Endothelial cell of umbilical vein (primary cell): ENCODE results near the gene TNIK. TPM values are rescaled to one million over a fixed set of nuclear protein-coding genes. Genes with fewer than 3 reads are reported as not detected.

Experiments used
- BruUV-seq: library from RNA; stranded (reverse); fragments of 400-500 nt; replicated peaks from 2 replicates; lab custom pipeline; 2021; lab: Mats Ljungman, UMichigan
- CTCF ChIA-PET: fragments of 300-600, 350-600 bp; sonication (Branson Sonifier 250); formaldehyde crosslinking; loops from one replicate; lab custom pipeline; 2021; ENCODE audit warnings: antibody characterized with exemption, inconsistent platforms; lab: Charles Lee
- POLR2A ChIA-PET: fragments of 300-600, 350-600 bp; sonication (Branson Sonifier 250); formaldehyde crosslinking; loops from one replicate; lab custom pipeline; 2021; ENCODE audit warnings: antibody characterized with exemption, inconsistent platforms; lab: Charles Lee
- DNase-seq: peaks from one replicate; pipeline ENCODE4 v3.0.0-alpha.2; 2011; ENCODE audit warnings: low read depth, low spot score
- FAIRE-seq: peaks from 2 replicates; lab custom pipeline; 2011; peaks lifted over from hg19 to GRCh38; lab: Jason Lieb, UNC
- H2AFZ ChIP-seq: 2 replicates; pipeline ENCODE4 v1.6.0; 2012; ENCODE audit warnings: low read depth, low read length, control low read depth, inconsistent platforms
- H3K27ac ChIP-seq: 2 replicates; pipeline ENCODE4 v1.5.1; 2011; ENCODE audit warnings: low read depth, mild to moderate bottlenecking, control low read depth, low read length, moderate library complexity; ENCODE audit not compliant: insufficient read depth
- H3K27me3 ChIP-seq, 2 experiments: 2 replicates each; pipeline versions ENCODE4 v1.6.0 to v1.6.1; 2011; ENCODE audit warnings: low read length in 2 of 2, mixed read lengths in 1 of 2; ENCODE audit not compliant: control insufficient read depth in 2 of 2, insufficient read depth in 2 of 2
- H3K36me3 ChIP-seq, 2 experiments: 2 replicates in 1 of 2; 3 replicates in 1 of 2; pipeline ENCODE4 v1.5.1; 2011; ENCODE audit warnings: low read length in 2 of 2, mild to moderate bottlenecking in 1 of 2, moderate library complexity in 1 of 2; ENCODE audit not compliant: control insufficient read depth in 2 of 2, insufficient read depth in 2 of 2; ENCODE audit errors: extremely low read depth in 1 of 2
- H3K4me1 ChIP-seq: 3 replicates; pipeline ENCODE4 v1.5.1; 2011; ENCODE audit warnings: mild to moderate bottlenecking, low read length; ENCODE audit not compliant: control insufficient read depth, insufficient read depth; ENCODE audit errors: extremely low read depth
- H3K4me2 ChIP-seq: 2 replicates; pipeline ENCODE4 v1.6.1; 2011; ENCODE audit warnings: low read length, control low read depth, mixed read lengths; ENCODE audit not compliant: insufficient read depth
- H3K4me3 ChIP-seq, 3 experiments: fragments of 200-600 bp in 1 of 3; sonication (generic), shearing (Covaris generic) in 1 of 3; replicated peaks in 1 of 3; 2 replicates each; pipeline ENCODE4 v1.5.1; 2011 to 2016; ENCODE audit warnings: control low read depth in 3 of 3, low read length in 3 of 3, mild to moderate bottlenecking in 2 of 3, inconsistent platforms in 1 of 3, low read depth in 1 of 3, moderate library complexity in 1 of 3; ENCODE audit not compliant: insufficient read depth in 1 of 3
- H3K79me2 ChIP-seq: 2 replicates; pipeline ENCODE4 v1.6.0; 2012; ENCODE audit warnings: low read length, inconsistent platforms; ENCODE audit not compliant: control insufficient read depth, insufficient read depth
- H3K9ac ChIP-seq: replicated peaks from 2 replicates; pipeline ENCODE3; 2011; ENCODE audit warnings: low read length, control low read depth; ENCODE audit not compliant: insufficient read depth; ENCODE audit errors: extremely low read depth
- H3K9me1 ChIP-seq: replicated peaks from 3 replicates; pipeline ENCODE4 v1.6.0; 2011; ENCODE audit warnings: mild to moderate bottlenecking, low read length; ENCODE audit not compliant: control insufficient read depth, insufficient read depth; ENCODE audit errors: extremely low read depth
- H3K9me3 ChIP-seq: replicated peaks from 2 replicates; pipeline ENCODE4 v1.5.1; 2012; ENCODE audit warnings: low read length, inconsistent platforms; ENCODE audit not compliant: control insufficient read depth, insufficient read depth
- H4K20me1 ChIP-seq: replicated peaks from 2 replicates; pipeline ENCODE3; 2011; ENCODE audit warnings: mild to moderate bottlenecking, low read length; ENCODE audit not compliant: control insufficient read depth, insufficient read depth; ENCODE audit errors: extremely low read depth
- EZH2 ChIP-seq: IDR thresholded peaks from 2 replicates; pipeline ENCODE4 v1.6.1; 2012; ENCODE audit warnings: borderline replicate concordance, low read depth, mild to moderate bottlenecking, moderate library complexity, low read length, inconsistent platforms; ENCODE audit not compliant: severe bottlenecking
- FOS ChIP-seq: IDR thresholded peaks from 2 replicates; pipeline ENCODE4 v1.6.1; 2011; ENCODE audit warnings: mild to moderate bottlenecking, low read length, moderate library complexity, borderline replicate concordance; ENCODE audit not compliant: insufficient read depth
- GATA2 ChIP-seq: IDR thresholded peaks from 2 replicates; pipeline ENCODE4 v1.7.0; 2011; ENCODE audit warnings: low read depth, mild to moderate bottlenecking, moderate library complexity, mixed read lengths, low read length; ENCODE audit not compliant: insufficient read length, insufficient read depth
- JUN ChIP-seq: IDR thresholded peaks from 2 replicates; pipeline ENCODE4 v1.6.1; 2011; ENCODE audit warnings: borderline replicate concordance, low read depth; ENCODE audit not compliant: insufficient read length, insufficient read depth
- MYC ChIP-seq: IDR thresholded peaks from one replicate; pipeline ENCODE4 v1.6.1; 2011; ENCODE audit warnings: mild to moderate bottlenecking, low read depth, low read length
- POLR2A ChIP-seq: IDR thresholded peaks from 2 replicates; pipeline ENCODE4 v1.6.1; 2012; ENCODE audit warnings: low read depth, mild to moderate bottlenecking, control low read depth, low read length
- POLR2AphosphoS5 ChIP-seq: IDR thresholded peaks from 2 replicates; pipeline ENCODE4 v1.6.1; 2012; ENCODE audit warnings: low read depth, mild to moderate bottlenecking, control low read depth, low read length, moderate library complexity; ENCODE audit not compliant: insufficient read depth
- dilution Hi-C: fragments of 300-500 bp; cut with MboI; formaldehyde crosslinking; loops from one replicate; pipeline ENCODE4 v1.15.0; 2019; ENCODE audit warnings: low sequenced_read_pairs; ENCODE audit not compliant: extremely low pct_ligation_motif_present
- intact Hi-C: fragments of 100-400 bp; cut with micrococcal nuclease; formaldehyde crosslinking; loops from one replicate; pipeline ENCODE4 v1.10.0; 2022
- polyA plus RNA-seq, 4 experiments: library from polyadenylated mRNA; depleted of rRNA in 3 of 4; stranded (reverse) in 3 of 4; unstranded in 1 of 4; fragments of >200 nt; gene quantifications; 2 replicates each; pipeline versions ENCODE4 v1.2.1 to v1.2.3, GENCODE V29; 2011 to 2012; ENCODE audit warnings: missing spikeins in 1 of 4
- total RNA-seq: library from RNA; stranded (reverse); gene quantifications from 2 replicates; pipeline ENCODE4 v1.2.3, GENCODE V29; 2021
- TF ChIP-seq, protein P1 (sequence below), 2 donors: IDR thresholded peaks; 1 replicate in 1 of 2; 2 replicates in 1 of 2; pipeline ENCODE4 v1.5.1; 2011; ENCODE audit warnings: low read length in 2 of 2, mild to moderate bottlenecking in 2 of 2, moderate library complexity in 2 of 2, control low read depth in 1 of 2, inconsistent platforms in 1 of 2, low read depth in 1 of 2; ENCODE audit not compliant: insufficient read depth in 1 of 2; ENCODE audit errors: extremely low read depth in 1 of 2
- TF ChIP-seq, protein P2 (sequence below): IDR thresholded peaks from 2 replicates; pipeline ENCODE4 v1.6.1; 2011; ENCODE audit not compliant: insufficient read depth, insufficient read length

The TNIK gene
- total and polyA plus RNA-seq, 2 donors (not counting 3 experiments of a cell fraction or from before 2014, with no cell fraction given): 10.9 to 39.7 TPM

DNA sequence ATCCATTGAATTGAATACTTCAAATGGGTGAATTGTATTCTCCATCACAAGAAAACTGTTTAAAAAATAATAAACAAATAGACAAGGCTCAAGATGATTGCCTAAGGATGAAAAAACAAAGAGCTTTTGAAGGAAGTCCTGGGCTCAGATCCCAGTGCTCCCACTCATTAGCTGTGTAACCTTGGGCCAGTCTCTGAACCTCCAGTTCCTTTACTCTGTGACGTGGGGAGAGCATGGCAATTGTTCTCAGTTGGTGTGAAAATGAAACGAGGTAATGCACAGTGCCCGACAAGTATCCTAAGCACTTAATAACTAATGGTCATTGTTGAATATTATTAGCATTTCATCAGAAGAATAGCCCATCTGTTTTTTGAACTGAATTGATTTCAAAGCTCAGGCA lies 40.7 kb downstream of the TNIK start:
- H3K9me3 ChIP-seq: no peaks in the 10 kb centered on the region
- no peak for FAIRE-seq
- no TSS peak for BruUV-seq
- H3K4me2 ChIP-seq: no peak overlapping the region
- H3K79me2 ChIP-seq: peaks cover 28% of the 10 kb centered on the region
- no peak overlapping the region for H3K4me3 ChIP-seq
- H4K20me1 ChIP-seq: no peaks in the 10 kb centered on the region
- H3K9ac ChIP-seq: no peak overlapping the region
- H3K9me1 ChIP-seq: no peaks in the 10 kb centered on the region
- H3K4me1 ChIP-seq: peaks cover 23% of the 10 kb centered on the region
- H3K27me3 ChIP-seq: no peaks in the 10 kb centered on the region
- no peak overlapping the region for H2AFZ ChIP-seq
- dilution Hi-C loops (no loop called here), intact Hi-C loops (no loop called here)
- ChIA-PET CTCF (interaction anchor here (1.0 to 1.9 kb wide), 5 partner anchors 9 to 32 kb away, joined by 3 to 5 read pairs (median 3); no protein-coding TSS in a partner anchor), POLR2A (no interaction called here)
- H3K36me3 ChIP-seq: no peaks in the 10 kb centered on the region
- no peak for DNase-seq
- H3K27ac ChIP-seq: no peak overlapping the region
- TF ChIP-seq, protein P1, sequence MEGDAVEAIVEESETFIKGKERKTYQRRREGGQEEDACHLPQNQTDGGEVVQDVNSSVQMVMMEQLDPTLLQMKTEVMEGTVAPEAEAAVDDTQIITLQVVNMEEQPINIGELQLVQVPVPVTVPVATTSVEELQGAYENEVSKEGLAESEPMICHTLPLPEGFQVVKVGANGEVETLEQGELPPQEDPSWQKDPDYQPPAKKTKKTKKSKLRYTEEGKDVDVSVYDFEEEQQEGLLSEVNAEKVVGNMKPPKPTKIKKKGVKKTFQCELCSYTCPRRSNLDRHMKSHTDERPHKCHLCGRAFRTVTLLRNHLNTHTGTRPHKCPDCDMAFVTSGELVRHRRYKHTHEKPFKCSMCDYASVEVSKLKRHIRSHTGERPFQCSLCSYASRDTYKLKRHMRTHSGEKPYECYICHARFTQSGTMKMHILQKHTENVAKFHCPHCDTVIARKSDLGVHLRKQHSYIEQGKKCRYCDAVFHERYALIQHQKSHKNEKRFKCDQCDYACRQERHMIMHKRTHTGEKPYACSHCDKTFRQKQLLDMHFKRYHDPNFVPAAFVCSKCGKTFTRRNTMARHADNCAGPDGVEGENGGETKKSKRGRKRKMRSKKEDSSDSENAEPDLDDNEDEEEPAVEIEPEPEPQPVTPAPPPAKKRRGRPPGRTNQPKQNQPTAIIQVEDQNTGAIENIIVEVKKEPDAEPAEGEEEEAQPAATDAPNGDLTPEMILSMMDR (IDR thresholded peaks at IDR 0.05; ENCODE audit: extremely low read depth in 1 of 2, insufficient read depth in 1 of 2, low read depth in 1 of 2, low read length in 2 of 2): no peak
- TF ChIP-seq POLR2AphosphoS5 (no peak), JUN (no peak), GATA2 (no peak), MYC (no peak), EZH2 (no peak), POLR2A (no peak), FOS (no peak)
- TF ChIP-seq, protein P2, sequence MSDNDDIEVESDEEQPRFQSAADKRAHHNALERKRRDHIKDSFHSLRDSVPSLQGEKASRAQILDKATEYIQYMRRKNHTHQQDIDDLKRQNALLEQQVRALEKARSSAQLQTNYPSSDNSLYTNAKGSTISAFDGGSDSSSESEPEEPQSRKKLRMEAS: no peak
